ENCODE measurements around the gene FMN2.

DNA sequence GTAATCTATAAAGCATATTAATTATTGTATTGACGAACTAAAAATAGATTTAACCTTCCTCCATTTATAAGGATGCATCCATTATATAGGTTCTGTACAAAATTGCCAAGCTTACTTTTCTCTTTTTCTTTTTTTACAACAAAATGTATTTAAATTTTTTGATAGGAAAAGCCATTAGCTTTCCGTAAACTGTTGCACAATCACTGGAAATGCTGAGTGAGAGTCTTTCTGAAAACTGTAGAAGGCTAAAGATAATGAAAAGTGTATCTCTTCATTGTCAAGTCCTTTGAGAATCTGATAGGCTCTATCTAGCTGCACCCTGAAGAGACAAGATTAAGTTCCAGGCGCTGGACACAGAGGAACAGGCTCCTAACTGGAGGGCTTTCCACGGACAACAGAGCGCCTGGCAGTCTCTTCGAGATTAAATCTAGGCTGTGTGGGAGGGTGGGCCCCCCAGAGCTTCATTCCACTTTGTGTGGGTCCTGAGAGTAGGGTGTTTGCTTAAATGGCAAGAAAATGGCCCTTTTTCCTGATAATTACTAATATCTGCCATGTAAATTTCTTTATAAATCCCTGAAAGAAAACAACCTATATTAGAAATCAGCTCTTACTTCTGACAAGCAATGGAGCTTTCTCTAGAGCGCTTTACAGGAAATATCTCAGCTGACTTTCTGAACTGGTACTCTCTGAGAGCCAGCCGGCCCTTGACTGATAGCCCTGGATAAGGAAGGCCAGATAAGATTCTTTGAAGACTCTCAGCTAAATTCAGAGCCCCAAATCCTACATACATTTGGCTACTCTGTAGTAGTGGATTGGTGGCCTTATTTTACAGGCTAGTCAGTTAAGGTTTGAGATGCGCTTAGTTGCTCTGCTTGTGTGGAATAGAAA, 108.3 kb downstream of the FMN2 start:
- TF ChIP-seq, protein P1, sequence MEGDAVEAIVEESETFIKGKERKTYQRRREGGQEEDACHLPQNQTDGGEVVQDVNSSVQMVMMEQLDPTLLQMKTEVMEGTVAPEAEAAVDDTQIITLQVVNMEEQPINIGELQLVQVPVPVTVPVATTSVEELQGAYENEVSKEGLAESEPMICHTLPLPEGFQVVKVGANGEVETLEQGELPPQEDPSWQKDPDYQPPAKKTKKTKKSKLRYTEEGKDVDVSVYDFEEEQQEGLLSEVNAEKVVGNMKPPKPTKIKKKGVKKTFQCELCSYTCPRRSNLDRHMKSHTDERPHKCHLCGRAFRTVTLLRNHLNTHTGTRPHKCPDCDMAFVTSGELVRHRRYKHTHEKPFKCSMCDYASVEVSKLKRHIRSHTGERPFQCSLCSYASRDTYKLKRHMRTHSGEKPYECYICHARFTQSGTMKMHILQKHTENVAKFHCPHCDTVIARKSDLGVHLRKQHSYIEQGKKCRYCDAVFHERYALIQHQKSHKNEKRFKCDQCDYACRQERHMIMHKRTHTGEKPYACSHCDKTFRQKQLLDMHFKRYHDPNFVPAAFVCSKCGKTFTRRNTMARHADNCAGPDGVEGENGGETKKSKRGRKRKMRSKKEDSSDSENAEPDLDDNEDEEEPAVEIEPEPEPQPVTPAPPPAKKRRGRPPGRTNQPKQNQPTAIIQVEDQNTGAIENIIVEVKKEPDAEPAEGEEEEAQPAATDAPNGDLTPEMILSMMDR (IDR thresholded peaks at IDR 0.05; ENCODE audit: insufficient read depth, low read length) = no peak
- TF ChIP-seq, protein P2, sequence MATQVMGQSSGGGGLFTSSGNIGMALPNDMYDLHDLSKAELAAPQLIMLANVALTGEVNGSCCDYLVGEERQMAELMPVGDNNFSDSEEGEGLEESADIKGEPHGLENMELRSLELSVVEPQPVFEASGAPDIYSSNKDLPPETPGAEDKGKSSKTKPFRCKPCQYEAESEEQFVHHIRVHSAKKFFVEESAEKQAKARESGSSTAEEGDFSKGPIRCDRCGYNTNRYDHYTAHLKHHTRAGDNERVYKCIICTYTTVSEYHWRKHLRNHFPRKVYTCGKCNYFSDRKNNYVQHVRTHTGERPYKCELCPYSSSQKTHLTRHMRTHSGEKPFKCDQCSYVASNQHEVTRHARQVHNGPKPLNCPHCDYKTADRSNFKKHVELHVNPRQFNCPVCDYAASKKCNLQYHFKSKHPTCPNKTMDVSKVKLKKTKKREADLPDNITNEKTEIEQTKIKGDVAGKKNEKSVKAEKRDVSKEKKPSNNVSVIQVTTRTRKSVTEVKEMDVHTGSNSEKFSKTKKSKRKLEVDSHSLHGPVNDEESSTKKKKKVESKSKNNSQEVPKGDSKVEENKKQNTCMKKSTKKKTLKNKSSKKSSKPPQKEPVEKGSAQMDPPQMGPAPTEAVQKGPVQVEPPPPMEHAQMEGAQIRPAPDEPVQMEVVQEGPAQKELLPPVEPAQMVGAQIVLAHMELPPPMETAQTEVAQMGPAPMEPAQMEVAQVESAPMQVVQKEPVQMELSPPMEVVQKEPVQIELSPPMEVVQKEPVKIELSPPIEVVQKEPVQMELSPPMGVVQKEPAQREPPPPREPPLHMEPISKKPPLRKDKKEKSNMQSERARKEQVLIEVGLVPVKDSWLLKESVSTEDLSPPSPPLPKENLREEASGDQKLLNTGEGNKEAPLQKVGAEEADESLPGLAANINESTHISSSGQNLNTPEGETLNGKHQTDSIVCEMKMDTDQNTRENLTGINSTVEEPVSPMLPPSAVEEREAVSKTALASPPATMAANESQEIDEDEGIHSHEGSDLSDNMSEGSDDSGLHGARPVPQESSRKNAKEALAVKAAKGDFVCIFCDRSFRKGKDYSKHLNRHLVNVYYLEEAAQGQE (IDR thresholded peaks at IDR 0.05; ENCODE audit: insufficient replicate concordance, low read depth) = no peak
- TF ChIP-seq SPI1 (IDR thresholded peaks at IDR 0.05; ENCODE audit: borderline replicate concordance, low read depth) (no peak), GABPA (IDR thresholded peaks at IDR 0.05; ENCODE audit: low read depth) (no peak), POLR2AphosphoS5 (IDR thresholded peaks at IDR 0.05; ENCODE audit: low read depth) (no peak)
